Measurements from ENCODE around the gene LRRC42. TPM values are rescaled to one million over a fixed set of nuclear protein-coding genes. Genes with fewer than 3 reads are reported as not detected.

The LRRC42 gene
- total and polyA plus RNA-seq, 7 donors = 15.2 to 25.4 (median 19.6) TPM

GRCh38 chr1:53954128-53954527, 8.0 kb downstream of the LRRC42 start:
- H3K36me3 ChIP-seq = peaks cover 0 to 44% (median 5%) of the 10 kb centered on the region in 4 donors
- intact Hi-C loops (cut with DNase I) = no loop called here
- peaks cover 0 to 35% (median 26%) of the 10 kb centered on the region in 4 donors for H3K4me1 ChIP-seq

GRCh38 chr1:53956308-53957168, 10.4 kb downstream of the LRRC42 start:
- H3K4me3 ChIP-seq = no peak overlapping the region
- TF ChIP-seq POLR2A (IDR thresholded peaks at IDR 0.05) = no peak
- no peak for TF ChIP-seq POLR2AphosphoS5 (IDR thresholded peaks at IDR 0.05)
- TF ChIP-seq EP300 (IDR thresholded peaks at IDR 0.05) = no peak
- TF ChIP-seq CTCF (IDR thresholded peaks at IDR 0.05) = no peak
- H3K4me1 ChIP-seq = peaks cover 0 to 28% (median 22%) of the 10 kb centered on the region in 4 donors
- H3K27me3 ChIP-seq = no peaks in the 10 kb centered on the region
- WGBS, 2 donors = 49 to 74% methylated on average over 3 of the region's 3 CpGs
- intact Hi-C loops (cut with DNase I) = no loop called here
- H3K36me3 ChIP-seq = peaks cover 6 to 63% (median 19%) of the 10 kb centered on the region in 4 donors
- H3K27ac ChIP-seq = peak overlapping the region; percentile 16 to 63 (median 25)
- no peaks in the 10 kb centered on the region for H3K9me3 ChIP-seq
- no peak for DNase-seq

More at GRCh38 chr1:53954128-53954527, 8.0 kb downstream of the LRRC42 start:
- 80 to 92% methylated on average over 2 of the region's 2 CpGs for WGBS, 2 donors
- Histone ChIP-seq H3K4me3 (no peak overlapping the region), H3K27me3 (no peaks in the 10 kb centered on the region), H3K9me3 (no peaks in the 10 kb centered on the region), H3K27ac (peak overlapping the region; percentile 10 to 33 (median 18))
- no peak for DNase-seq
- TF ChIP-seq POLR2AphosphoS5 (IDR thresholded peaks at IDR 0.05) = no peak
- TF ChIP-seq POLR2A (IDR thresholded peaks at IDR 0.05) = no peak
- TF ChIP-seq EP300 (IDR thresholded peaks at IDR 0.05) = no peak
- no peak for TF ChIP-seq CTCF (IDR thresholded peaks at IDR 0.05)

- no peak overlapping the region for H3K4me3 ChIP-seq
- H3K4me1 ChIP-seq = peaks cover 0 to 28% (median 22%) of the 10 kb centered on the region in 4 donors
- peak overlapping the region; percentile 16 to 63 (median 25) for H3K27ac ChIP-seq
- WGBS, 2 donors = 50 to 70% methylated on average over 3 of the region's 3 CpGs
- peaks cover 10 to 63% (median 23%) of the 10 kb centered on the region in 4 donors for H3K36me3 ChIP-seq
- TF ChIP-seq POLR2A (IDR thresholded peaks at IDR 0.05) (no peak), EP300 (IDR thresholded peaks at IDR 0.05) (no peak), POLR2AphosphoS5 (IDR thresholded peaks at IDR 0.05) (no peak), CTCF (IDR thresholded peaks at IDR 0.05) (no peak)
- no peaks in the 10 kb centered on the region for H3K9me3 ChIP-seq
- intact Hi-C loops (cut with DNase I) = no loop called here
- H3K27me3 ChIP-seq = no peaks in the 10 kb centered on the region
- no peak for DNase-seq
These were observed 11.2 kb downstream of the LRRC42 start for GRCh38 chr1:53957194-53957818.

GRCh38 chr1:53959664-53960250, 13.6 kb downstream of the LRRC42 start:
- no peak overlapping the region for H3K27ac ChIP-seq
- DNase-seq = no peak
- intact Hi-C loops (cut with DNase I) = no loop called here
- H3K4me1 ChIP-seq = peaks cover 0 to 13% (median 11%) of the 10 kb centered on the region in 4 donors
- H3K9me3 ChIP-seq = no peaks in the 10 kb centered on the region
- no peaks in the 10 kb centered on the region for H3K27me3 ChIP-seq
- H3K4me3 ChIP-seq = no peak overlapping the region
- H3K36me3 ChIP-seq = peaks cover 15 to 65% (median 35%) of the 10 kb centered on the region in 4 donors
- TF ChIP-seq CTCF (IDR thresholded peaks at IDR 0.05) (peak; percentile 15 to 50 (median 30)), POLR2A (IDR thresholded peaks at IDR 0.05) (no peak), POLR2AphosphoS5 (IDR thresholded peaks at IDR 0.05) (no peak)

Data from sigmoid colon (tissue), 7 donors.